ENCODE results near the gene PGAP3. TPM values are rescaled to one million over a fixed set of nuclear protein-coding genes. Genes with fewer than 3 reads are reported as not detected.

The PGAP3 gene
- total RNA-seq, 1 donor from 2014 or later, result 10.8 TPM

- H3K27me3 ChIP-seq (ENCODE audit: control insufficient read depth, insufficient read depth, low read length), result no peaks in the 10 kb centered on the region
- DNase-seq (ENCODE audit: low read depth) (no peak), FAIRE-seq (no peak)
- peaks cover 14% of the 10 kb centered on the region for H3K36me3 ChIP-seq (ENCODE audit: control insufficient read depth, insufficient read depth, low read length)
- TF ChIP-seq CTCF (IDR thresholded peaks at IDR 0.05; ENCODE audit: insufficient read depth, low read length, severe bottlenecking), result no peak
- no peak overlapping the region for H3K4me3 ChIP-seq (ENCODE audit: low read depth, low read length)
Observed at GRCh38 chr17:39658346-39658745, 29.5 kb downstream of the PGAP3 start.

- no peak for DNase-seq (ENCODE audit: low read depth)
- TF ChIP-seq CTCF (IDR thresholded peaks at IDR 0.05; ENCODE audit: insufficient read depth, low read length, severe bottlenecking), result no peak
- Histone ChIP-seq H3K27me3 (ENCODE audit: control insufficient read depth, insufficient read depth, low read length) (no peaks in the 10 kb centered on the region), H3K4me3 (ENCODE audit: low read depth, low read length) (no peak overlapping the region), H3K36me3 (ENCODE audit: control insufficient read depth, insufficient read depth, low read length) (peaks cover 6% of the 10 kb centered on the region)
- FAIRE-seq, result no peak
Observed at GRCh38 chr17:39655105-39655504, 32.8 kb downstream of the PGAP3 start.

- peak; percentile 13 for DNase-seq (ENCODE audit: low read depth)
- no peaks in the 10 kb centered on the region for H3K27me3 ChIP-seq (ENCODE audit: control insufficient read depth, insufficient read depth, low read length)
- H3K36me3 ChIP-seq (ENCODE audit: control insufficient read depth, insufficient read depth, low read length), result peaks cover 6% of the 10 kb centered on the region
- H3K4me3 ChIP-seq (ENCODE audit: low read depth, low read length), result no peak overlapping the region
- FAIRE-seq, result no peak
- TF ChIP-seq CTCF (IDR thresholded peaks at IDR 0.05; ENCODE audit: insufficient read depth, low read length, severe bottlenecking), result peak; percentile 94
Observed at GRCh38 chr17:39653662-39654331, 34.1 kb downstream of the PGAP3 start.

- H3K36me3 ChIP-seq (ENCODE audit: control insufficient read depth, insufficient read depth, low read length), result peaks cover 2% of the 10 kb centered on the region
- H3K27me3 ChIP-seq (ENCODE audit: control insufficient read depth, insufficient read depth, low read length), result no peaks in the 10 kb centered on the region
- no peak for TF ChIP-seq CTCF (IDR thresholded peaks at IDR 0.05; ENCODE audit: insufficient read depth, low read length, severe bottlenecking)
- no peak for DNase-seq (ENCODE audit: low read depth)
- no peak overlapping the region for H3K4me3 ChIP-seq (ENCODE audit: low read depth, low read length)
- no peak for FAIRE-seq
Observed at GRCh38 chr17:39653316-39653661, 34.6 kb downstream of the PGAP3 start.

GRCh38 chr17:39652587-39653315 lies 35.1 kb downstream of the PGAP3 start:
- peaks cover 1% of the 10 kb centered on the region for H3K36me3 ChIP-seq (ENCODE audit: control insufficient read depth, insufficient read depth, low read length)
- no peaks in the 10 kb centered on the region for H3K27me3 ChIP-seq (ENCODE audit: control insufficient read depth, insufficient read depth, low read length)
- FAIRE-seq (no peak), DNase-seq (ENCODE audit: low read depth) (no peak)
- no peak for TF ChIP-seq CTCF (IDR thresholded peaks at IDR 0.05; ENCODE audit: insufficient read depth, low read length, severe bottlenecking)
- no peak overlapping the region for H3K4me3 ChIP-seq (ENCODE audit: low read depth, low read length)

All from bronchial epithelial cell (primary cell).